K562 (cell line): ENCODE measurements around the gene ZNF548. TPM values are rescaled to one million over a fixed set of nuclear protein-coding genes. Genes with fewer than 3 reads are reported as not detected.

Experiments
- ARID1B ChIP-seq: fragments of 450-650 bp; IDR thresholded peaks from 2 replicates; pipeline ENCODE4 v1.6.1; 2016; ENCODE audit warnings: antibody characterized with exemption, mild to moderate bottlenecking, inconsistent platforms
- CBX8 ChIP-seq: fragments of 200-600 bp; sonication (generic); IDR thresholded peaks from 2 replicates; pipeline ENCODE4 v1.6.1; 2012; ENCODE audit warnings: borderline replicate concordance, mixed run types, low read depth, mild to moderate bottlenecking, moderate library complexity, mixed read lengths, low read length, control low read depth, inconsistent platforms; ENCODE audit not compliant: poor library complexity, severe bottlenecking; ENCODE audit errors: extremely low read depth
- CCAR2 ChIP-seq: fragments of 200-400 bp; formaldehyde crosslinking; IDR thresholded peaks from 2 replicates; pipeline ENCODE4 v1.6.1; 2017; ENCODE audit warnings: mild to moderate bottlenecking, low read depth, low read length
- DLX4 ChIP-seq: fragments of 250-450 bp; sonication (Bioruptor Pico); IDR thresholded peaks from 2 replicates; pipeline ENCODE4 v1.6.1; 2021; ENCODE audit warnings: mild to moderate bottlenecking
- E2F4 ChIP-seq: sonication (generic); formaldehyde crosslinking; IDR thresholded peaks from 2 replicates; pipeline ENCODE4 v1.8.0; 2022; ENCODE audit warnings: mild to moderate bottlenecking, low read depth, missing genetic modification reagents
- ERF ChIP-seq: fragments of 450-650 bp; formaldehyde crosslinking; IDR thresholded peaks from 2 replicates; pipeline ENCODE4 v1.4.0; 2020; ENCODE audit warnings: mild to moderate bottlenecking, mixed read lengths
- KLF1 ChIP-seq: fragments of 450-650 bp; IDR thresholded peaks from 2 replicates; pipeline ENCODE4 v1.6.1; 2016; ENCODE audit warnings: missing genetic modification characterization, missing compliant biosample characterization
- PHB ChIP-seq: fragments of 250-450 bp; sonication (Bioruptor Pico); IDR thresholded peaks from 2 replicates; pipeline ENCODE4 v1.5.0; 2021
- POLR3A ChIP-seq: IDR thresholded peaks from 2 replicates; pipeline ENCODE4 v1.6.1; 2011; ENCODE audit warnings: borderline replicate concordance, mild to moderate bottlenecking, moderate library complexity; ENCODE audit not compliant: insufficient read length, insufficient read depth; ENCODE audit errors: extremely low read depth
- POU5F1 ChIP-seq: fragments of 150-350 bp; IDR thresholded peaks from 2 replicates; pipeline ENCODE4 v1.6.1; 2014; ENCODE audit warnings: borderline replicate concordance, low read length, low read depth, mild to moderate bottlenecking; ENCODE audit not compliant: partially characterized antibody
- RFX1 ChIP-seq: fragments of 450-650 bp; IDR thresholded peaks from 2 replicates; pipeline ENCODE4 v1.6.1; 2016; ENCODE audit warnings: mild to moderate bottlenecking, moderate library complexity
- SRSF3 ChIP-seq: fragments of 200-400 bp; formaldehyde crosslinking; IDR thresholded peaks from 2 replicates; pipeline ENCODE4 v1.6.1; 2016; ENCODE audit warnings: mild to moderate bottlenecking, low read length, moderate library complexity; ENCODE audit not compliant: insufficient read depth
- TARDBP ChIP-seq: fragments of 450-650 bp; IDR thresholded peaks from 2 replicates; pipeline ENCODE4 v1.6.1; 2016
- ZBED1 ChIP-seq: IDR thresholded peaks from 2 replicates; pipeline ENCODE4 v1.6.1; 2014
- ZBTB49 ChIP-seq: sonication (generic); formaldehyde crosslinking; IDR thresholded peaks from 2 replicates; pipeline ENCODE4 v1.8.0; 2022; ENCODE audit warnings: missing genetic modification reagents, mild to moderate bottlenecking, borderline replicate concordance
- ZC3H4 ChIP-seq: sonication (generic); formaldehyde crosslinking; IDR thresholded peaks from 2 replicates; pipeline ENCODE4 v1.9.0; 2021; ENCODE audit warnings: missing genetic modification reagents, borderline replicate concordance
- ZNF146 ChIP-seq: IDR thresholded peaks from one replicate; pipeline ENCODE4 v1.6.1; 2018; ENCODE audit warnings: missing compliant biosample characterization; ENCODE audit not compliant: unreplicated experiment
- ZNF197 ChIP-seq: fragments of 200-800 bp; sonication (Bioruptor generic); IDR thresholded peaks from 2 replicates; pipeline ENCODE4 v1.6.1; 2016; ENCODE audit warnings: low read depth, missing genetic modification characterization, missing compliant biosample characterization
- ZNF609 ChIP-seq: sonication (generic); formaldehyde crosslinking; IDR thresholded peaks from 2 replicates; pipeline ENCODE4 v1.8.1; 2023; ENCODE audit warnings: missing genetic modification reagents, mild to moderate bottlenecking, borderline replicate concordance
- polyA plus RNA-seq, 8 experiments: library from polyadenylated mRNA; depleted of rRNA in 4 of 8; stranded (reverse) in 5 of 8; unstranded in 3 of 8; fragments of >200 nt; fragmentation: Nextera tagmentation in 2 of 8; fragmentation: Illumina TruSeq in 1 of 8; extraction: Ambion mirVana in 2 of 8; extraction: Trizol in 1 of 8; gene quantifications; 2 replicates each; pipeline versions ENCODE4 v1.2.1 to v1.2.3, GENCODE V29; 2011 to 2014; ENCODE audit warnings: inconsistent platforms in 1 of 8, missing spikeins in 1 of 8
- total RNA-seq, 7 experiments: library from RNA; depleted of rRNA in 6 of 7; stranded (reverse); fragments of >200 nt in 6 of 7; fragmentation: Illumina TruSeq in 2 of 7; extraction: Trizol in 2 of 7; gene quantifications; 2 replicates each; pipeline versions ENCODE4 v1.2.1 to v1.2.3, GENCODE V29; 2011 to 2021; ENCODE audit warnings: low replicate concordance in 1 of 7

Gene ZNF548
- total and polyA plus RNA-seq, 9 of the 15 experiments (the other 6 are each of a cell fraction or from before 2014, with no cell fraction given), result 1.5 to 8.7 (median 4.5) TPM

GRCh38 chr19:57362997-57363687, 26.5 kb upstream of the ZNF548 start, which contains the start of the genes TRAPPC2B and ZNF547 (continued):
- no peak for TF ChIP-seq E2F4 (CRISPR knock-in tag)
- TF ChIP-seq ZNF609 (CRISPR knock-in tag), result no peak
- no peak for TF ChIP-seq SRSF3
- no peak for TF ChIP-seq ZBED1
- TF ChIP-seq RFX1, result no peak
- TF ChIP-seq CBX8, result no peak
- no peak for TF ChIP-seq ZBTB49
- TF ChIP-seq ZNF146 (CRISPR knock-in tag), result no peak
- TF ChIP-seq ZNF197, result no peak
- TF ChIP-seq TARDBP, result peak; percentile 50; the same call in 1 of the 2 replicates
- no peak for TF ChIP-seq CCAR2
- no peak for TF ChIP-seq POLR3A
- TF ChIP-seq PHB (CRISPR knock-in tag), result no peak
- no peak for TF ChIP-seq POU5F1
- no peak for TF ChIP-seq ARID1B
- no peak for TF ChIP-seq ERF
- no peak for TF ChIP-seq KLF1 (tag)
- TF ChIP-seq DLX4, result no peak
- no peak for TF ChIP-seq ZC3H4 (CRISPR knock-in tag)
